ENCODE measurements around the gene RFNG.

The RFNG gene

DNA sequence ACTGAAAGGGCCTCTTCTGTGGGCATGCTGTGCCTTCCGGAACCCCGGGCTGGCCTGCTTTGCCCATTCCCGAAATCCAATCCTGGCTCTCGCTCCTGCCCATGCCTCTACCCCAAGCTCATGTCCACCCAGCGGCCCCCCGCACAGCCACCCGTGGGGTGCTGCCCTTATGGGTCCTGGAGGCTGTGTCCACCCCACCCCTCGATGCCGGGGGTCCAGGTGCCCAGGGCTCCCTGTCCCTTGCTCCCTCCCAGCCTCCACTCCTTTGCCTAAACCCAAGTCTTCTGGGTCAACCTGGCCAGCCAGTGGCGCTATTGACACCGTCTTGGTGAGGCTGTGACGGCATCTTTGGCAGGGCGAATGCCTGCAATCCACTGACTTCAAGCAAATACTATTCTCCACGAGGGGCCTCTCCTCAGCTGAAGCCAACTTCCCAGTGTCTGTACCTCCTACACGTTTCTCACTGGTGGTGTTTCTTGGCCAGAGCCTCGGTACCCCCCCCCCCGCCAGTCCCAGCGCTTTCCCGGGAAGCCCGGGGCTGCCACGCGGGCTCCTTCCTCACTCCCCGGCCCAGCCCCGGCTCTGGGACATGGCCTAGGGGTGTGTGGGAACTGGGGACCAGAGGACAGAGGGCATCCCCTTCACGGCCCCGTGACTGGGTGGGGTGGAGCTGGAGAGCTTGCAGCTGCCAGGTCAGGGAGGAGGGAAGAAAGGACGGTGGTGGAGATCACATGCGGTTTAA, 26.2 kb upstream of the RFNG start:
- DNase-seq (ENCODE audit: low spot score), result no peak

GRCh38 chr17:82076785-82077591, 25.4 kb upstream of the RFNG start:
- DNase-seq (ENCODE audit: low spot score), result no peak

GRCh38 chr17:82076018-82076784, 24.6 kb upstream of the RFNG start:
- DNase-seq (ENCODE audit: low spot score), result no peak

DNA sequence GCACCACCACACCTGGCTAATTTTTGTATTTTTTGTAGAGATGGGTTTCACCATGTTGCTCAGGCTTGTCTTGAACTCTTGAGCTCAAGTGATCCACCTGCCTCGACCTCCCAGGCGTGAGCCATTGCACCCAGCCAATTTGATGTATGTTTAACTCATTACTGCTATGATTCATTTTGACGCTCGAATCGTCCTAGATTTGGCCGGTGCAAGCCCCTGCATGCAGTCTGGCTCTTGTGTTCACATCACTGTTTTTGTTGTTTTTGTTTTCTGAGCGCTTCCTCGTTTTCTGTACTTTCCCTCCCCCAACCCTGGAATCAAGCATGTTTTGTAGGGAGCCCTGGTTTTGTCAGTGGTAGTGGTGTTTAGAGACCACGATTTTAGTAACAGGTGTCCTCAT, 21.8 kb upstream of the RFNG start:
- DNase-seq (ENCODE audit: low spot score), result no peak

GRCh38 chr17:82072827-82073226, 21.2 kb upstream of the RFNG start:
- no peak for DNase-seq (ENCODE audit: low spot score)

DNA sequence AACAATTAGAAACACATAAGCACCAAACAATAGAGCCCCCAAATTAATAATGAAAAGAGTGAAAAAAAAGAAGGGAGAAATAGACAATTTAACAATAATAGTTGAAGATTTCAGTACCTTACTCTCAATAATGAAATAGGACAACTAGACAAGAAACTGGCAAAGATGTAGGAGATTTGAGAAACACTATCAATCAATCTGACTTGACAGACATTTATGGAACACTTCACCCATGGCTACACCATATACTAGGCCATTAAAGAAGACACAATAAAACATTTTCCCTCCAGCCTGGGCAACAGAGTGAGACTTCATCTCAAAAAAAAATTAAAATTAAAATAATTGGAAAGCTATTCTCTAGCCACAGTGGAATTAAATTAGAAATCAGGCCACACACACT, 19.0 kb upstream of the RFNG start:
- DNase-seq (ENCODE audit: low spot score), result no peak

DNA sequence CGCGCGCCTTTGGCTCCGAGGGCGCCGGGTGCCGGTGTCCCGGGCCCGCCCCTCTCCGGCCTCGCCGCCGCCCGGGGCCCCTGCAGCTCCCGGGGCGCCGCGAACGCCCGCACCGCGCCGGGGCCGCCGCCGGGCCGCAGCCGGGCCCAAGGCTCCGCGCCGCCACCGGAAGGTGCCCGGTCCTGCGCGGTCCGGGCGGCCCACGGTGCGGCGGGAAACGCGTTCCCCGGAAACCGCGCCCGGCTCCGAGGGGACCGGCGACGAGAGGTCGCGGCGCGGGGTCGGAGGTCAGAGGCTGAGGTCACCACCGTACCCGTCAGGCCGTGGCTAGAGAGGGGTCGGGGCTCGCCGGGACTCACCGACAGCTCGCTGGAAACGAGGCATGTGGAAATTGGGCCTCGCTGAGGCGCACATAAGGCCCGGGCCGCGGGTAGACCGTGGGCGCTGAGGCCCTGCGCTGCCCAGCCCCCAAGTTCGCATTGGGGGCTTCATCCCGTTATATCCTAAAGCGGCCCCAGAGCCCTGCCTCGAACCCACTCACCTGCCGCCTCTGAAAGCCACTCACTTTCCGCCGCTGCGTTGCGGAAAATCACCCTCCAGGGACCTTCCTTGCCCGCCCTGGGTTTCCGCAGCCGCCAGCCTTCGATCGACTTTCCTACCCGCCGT, 14.2 kb upstream of the RFNG start, which contains the start of gene DUS1L:
Gene DUS1L, minus strand, starts transcription at position 167 of the 666 bp plus-strand sequence. CDS start 745 bp downstream, outside the sequence.
- peak; percentile 31 for DNase-seq (ENCODE audit: low spot score)

- DNase-seq (ENCODE audit: low spot score), result no peak
Measured at GRCh38 chr17:82065193-82065637, 13.6 kb upstream of the RFNG start.

GRCh38 chr17:82064433-82065192, 13.0 kb upstream of the RFNG start:
- DNase-seq (ENCODE audit: low spot score), result no peak

- DNase-seq (ENCODE audit: low spot score), result no peak
Measured at GRCh38 chr17:82063424-82064415, 12.1 kb upstream of the RFNG start.

GRCh38 chr17:82062984-82063368, 11.4 kb upstream of the RFNG start:
- no peak for DNase-seq (ENCODE audit: low spot score)

DNA sequence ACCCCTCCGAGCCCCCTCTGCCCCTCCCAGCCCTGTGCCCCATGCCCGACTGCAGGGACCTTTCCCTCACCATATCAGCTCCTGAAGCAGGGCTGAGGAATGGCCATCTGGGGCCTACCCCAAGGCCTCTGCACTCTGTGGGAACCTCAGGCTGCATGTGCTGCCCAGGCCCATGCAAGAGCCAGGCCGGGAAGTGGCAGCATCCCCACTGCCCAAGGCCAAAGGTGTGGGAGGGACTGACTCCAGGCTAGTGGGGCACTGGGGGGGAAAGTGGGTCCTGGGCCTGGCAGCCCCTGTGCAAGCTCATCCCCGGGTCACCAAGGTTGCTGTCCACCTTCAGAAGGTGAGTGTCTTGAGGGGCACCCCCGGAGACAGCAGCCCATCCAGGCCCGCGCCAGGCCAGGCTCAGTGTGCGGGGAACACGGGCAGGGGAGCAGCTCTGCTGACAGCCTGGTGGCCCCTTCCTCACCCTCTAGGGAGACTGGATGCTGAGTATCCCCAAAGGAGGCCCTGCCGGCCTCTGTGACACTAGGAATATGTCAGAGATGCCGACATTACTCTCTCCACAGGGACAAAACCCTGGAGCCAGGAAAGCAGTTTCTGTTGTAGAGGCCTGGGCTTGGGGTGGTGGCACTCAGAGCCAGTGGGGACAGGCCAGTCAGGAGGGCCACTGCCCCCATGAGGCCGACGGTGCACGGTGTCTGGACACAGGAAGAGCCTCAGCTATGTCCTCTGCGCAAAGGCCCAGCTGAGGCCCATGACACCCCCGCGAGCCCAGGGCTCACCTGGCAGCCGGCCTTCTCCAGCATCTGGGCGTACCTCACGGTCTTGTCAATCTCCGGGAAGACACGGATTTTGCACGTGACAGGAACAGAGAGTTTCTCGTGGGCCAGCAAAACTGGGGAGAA, 10.7 kb upstream of the RFNG start:
- DNase-seq (ENCODE audit: low spot score), result no peak

- no peak for DNase-seq (ENCODE audit: low spot score)
Measured at GRCh38 chr17:82061047-82061925, 9.7 kb upstream of the RFNG start.

DNA sequence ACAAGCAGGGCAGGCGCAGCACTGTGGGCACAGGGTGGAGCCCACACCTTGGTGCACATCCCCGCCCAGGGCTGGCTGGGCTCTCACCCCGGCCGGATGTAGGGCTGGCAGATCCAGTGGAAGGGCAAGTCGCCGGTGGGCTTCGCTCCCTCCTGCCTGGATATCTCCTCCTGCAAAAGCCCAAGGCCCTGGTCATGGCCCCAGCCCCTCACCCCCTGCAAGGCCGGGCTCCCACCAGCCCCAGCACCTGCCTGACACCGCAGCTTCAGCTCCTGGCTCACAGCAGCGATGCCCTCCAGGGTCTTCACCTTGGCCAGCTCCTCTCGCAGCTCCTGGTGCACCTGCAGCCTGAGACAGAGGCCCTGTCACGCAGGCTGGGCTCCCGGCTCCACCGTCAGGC, 9.0 kb upstream of the RFNG start:
- DNase-seq (ENCODE audit: low spot score), result no peak

GRCh38 chr17:82060001-82060380, 8.4 kb upstream of the RFNG start:
- no peak for DNase-seq (ENCODE audit: low spot score)

GRCh38 chr17:82059272-82060000, 7.8 kb upstream of the RFNG start:
- DNase-seq (ENCODE audit: low spot score), result no peak

GRCh38 chr17:82058855-82059249, 7.2 kb upstream of the RFNG start:
- DNase-seq (ENCODE audit: low spot score), result no peak

Measured in kidney capillary endothelial cell (primary cell).